Measurements from ENCODE around the gene WARS2.

- TF ChIP-seq POLR2A (IDR thresholded peaks at IDR 0.05), result no peak
- TF ChIP-seq CTCF (IDR thresholded peaks at IDR 0.05), result no peak
- TF ChIP-seq POLR2AphosphoS5 (IDR thresholded peaks at IDR 0.05), result no peak
- no peak for TF ChIP-seq EP300 (IDR thresholded peaks at IDR 0.05; ENCODE audit: low read depth)
These were observed 44.5 kb upstream of the WARS2 start for GRCh38 chr1:119184972-119185371.
